Fibroblast of skin of right quadriceps (primary cell): ENCODE measurements around the gene RNASEH2C.

ENCODE experiments used
- DNase-seq: peaks from one replicate; pipeline ENCODE4 v3.0.0-alpha.2; 2013

The RNASEH2C gene

DNA sequence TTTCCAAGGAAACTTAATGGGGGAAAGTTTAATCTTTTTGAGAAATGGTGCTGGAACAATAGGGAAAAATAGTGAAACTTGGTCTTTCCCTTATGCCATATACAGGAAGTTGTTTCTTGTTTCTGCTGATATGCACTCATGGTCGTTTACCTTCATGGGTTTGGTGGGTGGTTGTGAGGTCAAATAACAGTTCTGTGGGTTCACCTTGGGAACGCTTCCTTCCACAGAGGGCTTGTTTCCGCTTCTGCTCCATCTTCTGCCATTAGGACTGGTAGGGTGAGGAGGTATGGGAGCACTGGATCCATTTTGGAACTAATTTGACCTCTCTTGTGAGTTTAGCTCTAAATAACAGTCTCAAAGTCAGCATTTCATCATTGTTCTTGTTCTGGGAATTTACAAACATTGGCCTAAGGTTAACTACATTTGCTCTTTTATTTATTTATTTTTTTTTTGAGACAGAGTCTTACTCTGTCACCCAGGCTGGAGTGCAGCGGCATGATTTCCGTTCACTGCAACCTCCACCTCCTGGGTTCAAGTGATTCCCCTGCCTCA is 40.3 kb downstream of the RNASEH2C start:
- DNase-seq: no peak

DNA sequence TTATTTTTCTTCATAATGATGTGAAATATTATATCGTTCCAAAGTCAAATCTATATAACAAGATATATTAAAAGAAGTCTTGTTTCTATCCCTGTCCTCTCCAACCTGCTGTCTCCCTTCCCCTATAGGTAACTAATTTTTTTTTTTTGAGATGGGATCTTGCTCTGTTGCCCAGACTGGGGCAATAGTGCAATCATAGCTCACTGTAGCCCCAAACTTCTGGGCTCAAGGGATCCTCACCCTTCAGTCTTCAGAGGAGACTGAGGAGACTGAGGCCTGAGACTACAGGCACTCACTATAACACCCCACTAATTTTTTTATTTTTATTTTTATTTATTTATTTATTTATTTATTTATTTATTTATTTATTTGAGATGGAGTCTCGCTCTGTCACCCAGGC is 47.6 kb downstream of the RNASEH2C start:
- no peak for DNase-seq

DNA sequence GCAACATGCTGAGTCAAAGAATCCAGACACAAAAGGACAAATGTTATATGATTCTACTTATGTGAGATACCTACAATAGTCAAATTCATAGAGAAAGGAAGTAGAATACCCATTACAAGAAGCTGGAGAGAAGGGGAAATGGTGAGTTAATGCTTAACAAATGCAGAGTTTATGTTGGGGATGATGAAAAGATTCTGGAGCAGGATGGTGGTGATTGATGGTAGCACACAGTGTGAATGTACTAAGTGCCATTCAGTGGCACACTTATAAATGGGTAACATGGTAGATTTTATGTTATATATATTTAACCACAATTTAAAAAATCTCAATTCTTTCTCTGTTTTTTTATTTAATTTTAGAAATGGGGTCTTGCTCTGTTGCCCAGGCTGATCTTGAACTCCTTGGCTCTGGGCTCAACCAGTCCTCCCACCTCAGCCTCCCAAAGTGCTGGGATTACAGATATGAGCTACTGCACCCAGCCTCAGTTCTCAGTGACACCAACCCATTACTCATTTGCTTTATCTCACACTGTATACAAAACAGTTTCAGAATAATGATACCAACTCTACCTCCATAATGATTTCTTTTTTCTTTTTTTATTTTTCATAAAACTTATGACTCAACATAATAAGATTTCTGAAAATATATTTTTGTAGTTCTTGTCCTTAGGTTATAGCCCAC is 48.3 kb downstream of the RNASEH2C start:
- no peak for DNase-seq
